SKM-1 treated with dmso at 0.1 percent for 144 hours (cell line): ENCODE data around the gene ENTHD1.
"Not testable (repeated sequence)": the region's sequence is repeated elsewhere in the genome, so short reads cannot be mapped to it uniquely, and the experiment has no call there.

Experiments used
- DNase-seq: peaks from one replicate; lab custom pipeline; 2025; ENCODE audit not compliant: unreplicated experiment; lab: John Stamatoyannopoulos, UW

ENTHD1 gene

DNA sequence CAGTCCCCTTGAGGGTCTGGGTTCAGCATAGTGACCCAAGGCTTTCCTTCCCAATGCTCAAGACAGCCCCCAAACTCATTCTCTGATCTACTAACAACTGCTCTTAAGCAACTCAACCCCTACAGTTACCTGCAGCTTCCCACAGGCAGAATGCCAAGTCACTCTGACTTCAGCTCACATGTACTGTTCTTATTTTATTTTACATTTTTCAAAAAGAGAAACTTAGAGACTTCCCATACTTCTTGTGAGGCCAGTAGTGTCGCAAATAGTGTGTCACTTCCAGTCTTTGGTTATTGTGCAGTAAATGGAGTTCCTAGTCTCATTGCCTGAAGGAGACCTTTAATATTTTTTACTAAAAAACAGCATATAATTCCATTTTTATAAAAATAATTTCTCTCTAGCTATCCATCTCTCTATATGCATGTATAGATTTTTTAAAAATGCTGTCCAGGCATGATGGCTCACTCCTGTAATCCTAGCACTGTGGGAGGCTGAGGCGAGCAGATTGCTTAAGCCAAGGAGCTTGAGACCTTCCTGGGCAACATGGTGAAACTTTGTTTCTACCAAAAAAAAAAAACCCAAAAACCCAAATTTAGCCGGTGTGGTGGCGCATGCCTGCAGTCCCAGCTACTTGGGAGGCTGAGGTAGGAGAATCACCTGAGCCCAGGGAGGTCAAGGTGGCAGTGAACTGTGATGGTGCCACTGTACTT lies 41.8 kb downstream of the ENTHD1 start:
- DNase-seq, result no peak

DNA sequence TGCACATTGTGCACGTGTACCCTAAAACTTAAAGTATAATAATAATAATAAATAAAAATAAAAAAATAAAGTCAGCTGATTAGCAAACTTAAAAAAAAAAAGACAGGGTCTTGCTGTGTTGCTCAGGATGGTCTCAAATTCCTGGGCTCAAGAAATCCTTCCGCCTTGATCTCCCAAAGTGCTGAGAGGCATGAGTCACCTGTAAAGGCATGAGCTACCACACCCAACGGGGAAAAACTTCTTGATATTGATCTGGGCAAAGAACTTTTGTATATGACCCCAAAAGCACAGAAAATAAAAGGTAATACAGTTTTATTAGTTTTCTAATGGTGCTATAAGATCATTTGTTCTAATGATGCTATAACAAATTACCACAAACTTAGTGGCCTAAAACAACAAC lies 46.1 kb downstream of the ENTHD1 start:
- no peak for DNase-seq

DNA sequence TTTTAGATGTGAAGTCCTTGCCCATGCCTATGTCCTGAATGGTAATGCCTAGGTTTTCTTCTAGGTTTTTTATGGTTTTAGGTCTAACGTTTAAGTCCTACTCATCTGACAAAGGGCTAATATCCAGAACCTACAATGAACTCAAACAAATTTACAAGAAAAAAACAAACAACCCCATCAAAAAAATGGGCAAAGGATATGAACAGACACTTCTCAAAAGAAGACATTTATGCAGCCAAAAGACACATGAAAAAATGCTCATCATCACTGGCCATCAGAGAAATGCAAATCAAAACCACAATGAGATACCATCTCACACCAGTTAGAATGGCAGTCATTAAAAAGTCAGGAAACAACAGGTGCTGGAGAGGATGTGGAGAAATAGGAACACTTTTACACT lies 47.0 kb downstream of the ENTHD1 start:
- not testable (repeated sequence) for DNase-seq

GRCh38 chr22:39845529-39845928 lies 48.0 kb downstream of the ENTHD1 start:
- DNase-seq, result no peak

DNA sequence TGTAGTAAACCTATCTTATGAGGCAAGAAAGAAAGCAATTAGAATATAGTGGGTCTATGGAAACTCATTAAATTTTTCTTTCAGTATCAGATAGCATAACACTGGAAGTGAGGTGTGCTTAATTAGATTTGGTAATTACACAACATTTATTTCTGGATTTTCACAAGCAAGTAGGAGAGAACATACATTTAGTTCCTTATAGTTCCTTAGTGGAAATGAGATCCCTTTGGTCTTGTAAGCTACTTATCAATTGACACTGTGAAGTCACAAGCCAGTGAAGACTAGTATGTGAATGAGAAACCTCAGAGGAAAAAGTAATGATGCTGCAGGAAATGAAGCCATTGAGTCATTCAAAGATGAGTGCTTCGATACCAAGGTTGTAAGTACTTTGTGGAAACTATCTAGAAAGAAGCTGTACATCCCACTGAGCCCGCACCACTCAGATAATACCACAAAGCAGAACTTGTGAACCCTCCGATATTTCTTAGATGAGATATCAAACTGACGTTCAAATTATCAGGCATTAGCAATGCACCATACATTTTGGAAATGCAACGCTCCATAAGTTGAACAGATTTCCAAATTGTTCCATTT lies 53.5 kb downstream of the ENTHD1 start:
- DNase-seq, result no peak

DNA sequence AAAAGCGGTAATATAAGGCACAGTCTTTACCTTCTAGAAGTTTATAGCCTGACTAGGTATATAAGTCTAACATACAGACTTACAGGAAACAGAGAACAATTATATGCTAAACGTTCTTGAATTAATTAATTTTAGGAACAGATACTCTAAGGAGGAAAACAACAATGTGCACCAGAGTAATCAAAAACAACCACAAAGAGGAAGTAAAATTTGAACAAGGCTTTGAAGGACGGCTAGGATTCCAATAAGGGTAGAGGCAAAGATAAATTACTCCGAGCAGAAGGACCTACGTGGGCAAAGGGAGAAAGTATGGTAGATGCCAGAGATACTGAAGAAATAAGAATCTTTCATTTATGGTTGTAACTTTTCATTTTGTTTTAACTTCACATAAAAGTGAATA lies 54.4 kb downstream of the ENTHD1 start:
- no peak for DNase-seq

DNA sequence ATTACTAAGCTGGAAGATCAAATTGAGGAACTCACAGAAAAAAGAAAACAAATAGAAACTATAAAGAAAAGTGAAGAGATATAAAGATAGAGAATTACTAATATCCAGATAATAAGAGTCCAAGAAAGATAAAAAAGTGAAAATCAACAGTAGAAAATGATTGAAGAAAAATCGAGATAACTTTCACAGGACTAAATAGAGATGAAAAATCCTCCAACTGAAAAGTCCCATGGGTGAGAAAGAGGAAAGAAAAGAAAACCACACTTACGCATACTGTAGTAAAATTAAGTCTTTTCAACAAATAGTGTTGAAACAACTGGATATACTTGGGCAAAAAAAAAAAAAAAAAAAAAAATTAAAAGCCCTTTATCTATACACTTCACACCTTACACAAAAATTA lies 60.0 kb downstream of the ENTHD1 start:
- DNase-seq, result no peak

- no peak for DNase-seq
These were observed 60.5 kb downstream of the ENTHD1 start for GRCh38 chr22:39833093-39833492.

- no peak for DNase-seq
These were observed 60.9 kb downstream of the ENTHD1 start for GRCh38 chr22:39832627-39833074.

DNA sequence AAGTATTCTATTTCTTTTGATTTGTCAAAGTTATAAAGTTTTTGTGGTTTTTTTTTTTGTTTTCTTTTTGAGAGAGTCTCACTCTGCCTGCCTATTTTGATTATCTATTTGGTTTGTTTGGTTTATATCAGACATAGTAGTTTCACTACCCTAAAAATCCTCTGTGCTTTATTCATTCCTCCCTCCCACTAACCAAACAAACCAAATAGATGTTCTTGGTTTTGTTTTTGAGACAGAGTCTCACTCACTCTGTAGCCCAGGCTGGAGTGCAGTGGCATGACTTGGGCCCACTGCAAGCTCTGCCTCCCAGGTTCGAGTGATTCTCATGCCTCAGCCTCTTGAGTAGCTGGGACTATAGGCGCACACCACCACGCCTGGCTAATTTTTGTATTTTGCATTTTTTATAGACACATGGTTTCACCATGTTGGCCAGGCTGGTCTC lies 67.9 kb downstream of the ENTHD1 start:
- no peak for DNase-seq

DNA sequence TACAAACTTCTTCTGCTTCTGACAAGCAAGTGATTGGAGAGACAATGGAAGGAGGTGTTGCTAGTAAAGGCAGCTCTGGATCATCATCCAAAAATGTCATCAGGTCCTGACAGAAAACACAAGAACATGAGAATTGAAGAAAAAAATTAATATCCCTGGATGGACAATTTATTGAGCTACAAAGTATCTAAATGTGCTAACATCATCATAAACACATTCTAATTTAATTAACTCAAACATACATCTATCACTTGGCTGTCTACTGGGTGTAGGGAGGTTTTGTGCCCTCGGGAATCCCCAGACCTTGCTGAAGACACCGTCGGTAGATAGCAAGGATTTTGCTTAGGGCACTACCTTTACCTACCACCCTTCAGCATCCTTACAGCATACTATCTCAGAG lies 72.6 kb downstream of the ENTHD1 start:
- no peak for DNase-seq

DNA sequence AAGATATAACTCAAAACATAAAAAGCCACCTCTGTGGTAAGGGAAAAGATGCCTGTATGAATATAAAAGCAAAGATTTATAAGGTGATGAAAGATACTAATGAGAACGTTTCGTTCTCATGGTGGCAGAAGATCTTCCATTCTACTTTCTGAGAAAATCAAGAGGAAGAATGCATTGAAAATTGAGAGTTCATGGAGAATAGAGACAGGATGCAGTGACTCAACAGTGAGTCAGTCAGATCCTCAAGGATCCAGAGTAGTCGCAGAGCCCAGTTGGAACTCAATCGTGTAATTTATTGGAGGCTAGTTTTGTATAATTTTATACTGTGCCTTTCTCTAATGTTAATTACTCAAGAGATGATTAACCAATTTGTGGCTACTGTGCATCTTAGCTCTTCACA lies 73.3 kb downstream of the ENTHD1 start:
- DNase-seq, result no peak

GRCh38 chr22:39819429-39819828 lies 74.1 kb downstream of the ENTHD1 start:
- DNase-seq, result no peak

DNA sequence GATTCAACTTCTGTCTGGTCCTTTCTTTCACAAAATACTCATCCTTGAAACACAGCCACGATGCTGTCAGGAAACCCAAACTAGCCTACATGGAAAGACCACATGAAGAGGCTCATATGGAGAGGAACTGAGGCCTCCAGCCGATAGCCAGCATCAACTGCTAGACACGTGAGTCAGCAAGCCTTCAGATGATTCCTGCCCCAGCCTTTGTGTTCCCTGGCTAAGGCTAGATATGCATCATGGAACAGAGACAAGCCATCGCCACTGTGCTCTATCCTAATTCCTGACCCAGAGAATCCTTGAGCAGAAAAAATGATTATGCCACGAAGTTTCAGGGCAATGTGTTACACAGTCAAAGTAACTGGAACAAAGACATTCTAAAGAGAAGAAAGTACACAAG lies 75.5 kb downstream of the ENTHD1 start:
- DNase-seq, result no peak

GRCh38 chr22:39815932-39816331 lies 77.6 kb downstream of the ENTHD1 start:
- DNase-seq, result no peak

DNA sequence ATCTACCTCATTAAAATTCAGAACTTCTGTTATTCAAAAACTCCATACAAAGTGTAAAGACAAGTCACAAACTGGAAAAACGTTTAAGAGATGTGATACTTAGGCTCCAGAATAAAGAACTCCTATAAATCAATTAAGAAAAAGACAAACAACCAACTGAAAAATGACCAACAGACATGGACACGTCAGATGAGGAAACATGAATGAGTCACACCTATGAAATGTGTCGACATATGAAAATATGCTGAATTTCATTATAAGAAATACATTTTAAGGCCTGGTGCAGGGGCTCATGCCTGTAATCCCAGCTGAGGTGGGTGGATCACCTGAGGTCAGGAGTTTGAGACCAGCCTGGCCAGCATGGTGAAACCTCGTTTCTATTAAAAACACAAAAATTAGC lies 78.7 kb downstream of the ENTHD1 start:
- DNase-seq, result no peak

DNA sequence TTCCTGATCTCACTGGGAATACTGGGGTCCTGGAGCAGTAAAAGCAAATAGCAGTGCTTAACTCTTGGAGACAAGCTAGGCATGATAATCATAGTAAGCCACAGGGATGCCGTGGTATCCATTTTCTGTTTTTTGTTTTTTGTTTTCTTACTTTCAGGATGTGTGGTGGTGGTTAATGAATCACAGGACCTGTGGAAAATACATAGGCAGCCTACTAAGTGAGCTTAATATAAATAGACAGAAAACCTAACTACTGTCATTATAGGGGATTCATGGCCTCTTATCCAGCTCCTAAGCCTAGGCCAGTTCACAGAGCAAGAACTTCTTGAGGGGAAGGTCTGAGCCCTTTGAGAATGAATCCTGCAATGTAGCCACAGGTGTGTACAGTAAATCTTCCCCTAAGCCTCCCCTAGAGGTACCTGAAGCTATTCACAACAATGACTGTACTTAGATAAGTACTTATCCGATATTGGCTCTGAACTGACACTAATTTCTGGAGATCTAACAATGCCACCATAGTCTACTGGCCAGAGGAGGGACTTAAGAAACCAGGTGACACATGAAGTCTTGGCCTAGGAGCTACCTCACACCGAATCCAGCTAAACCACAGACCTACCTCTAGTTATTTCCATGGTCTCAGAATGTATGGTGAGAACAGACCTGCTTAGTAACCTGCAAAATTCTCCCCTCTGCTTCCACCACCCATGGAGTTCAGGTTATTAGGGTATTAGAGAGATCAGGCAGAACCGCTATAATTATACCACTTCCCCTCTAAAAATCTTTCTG lies 83.6 kb downstream of the ENTHD1 start:
- DNase-seq, result no peak

DNA sequence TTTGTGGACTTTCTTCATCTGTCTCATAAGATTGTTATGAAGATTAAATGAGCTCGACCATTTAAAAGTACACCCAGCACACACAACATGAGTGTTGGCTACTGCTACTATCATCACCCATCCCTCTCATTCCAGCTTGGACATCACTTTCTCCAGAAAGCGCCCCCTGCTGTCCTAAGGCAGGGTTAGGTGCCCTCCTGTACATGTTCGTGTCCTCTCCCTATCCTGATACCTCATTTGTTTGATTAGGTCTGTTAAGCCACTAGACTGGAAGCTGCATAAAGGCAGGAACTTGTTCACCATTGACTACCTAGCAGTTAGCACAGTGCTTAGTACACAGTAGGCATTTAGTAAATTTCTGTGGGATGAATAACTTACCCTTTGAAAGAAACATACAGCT lies 85.5 kb downstream of the ENTHD1 start:
- DNase-seq, result no peak

DNA sequence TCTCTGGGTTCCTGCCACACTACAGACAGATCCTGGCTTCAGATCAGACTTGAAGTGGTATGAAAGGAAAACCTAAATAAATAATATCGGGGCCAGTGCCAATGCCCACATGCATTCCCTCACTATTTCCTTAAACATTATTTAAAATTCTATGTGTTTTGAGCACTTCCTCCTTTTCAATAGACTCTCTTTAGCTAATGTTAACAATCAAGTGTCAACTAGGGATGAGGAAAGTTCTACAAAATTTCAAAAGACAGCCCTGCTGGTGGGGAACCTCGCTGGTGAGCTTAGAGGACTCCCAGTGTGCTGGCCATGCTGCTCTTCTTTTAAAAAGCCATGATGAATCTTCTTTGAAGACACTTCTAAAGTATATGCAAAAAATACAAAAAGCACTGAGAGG lies 87.5 kb downstream of the ENTHD1 start:
- no peak for DNase-seq

- DNase-seq, result no peak
These were observed 88.4 kb downstream of the ENTHD1 start for GRCh38 chr22:39805117-39805516.

GRCh38 chr22:39802682-39803081 lies 90.9 kb downstream of the ENTHD1 start:
- no peak for DNase-seq
